ENCODE measurements around the gene SNTA1. TPM values are rescaled to one million over a fixed set of nuclear protein-coding genes. Genes with fewer than 3 reads are reported as not detected.
"Not testable (repeated sequence)": the region's sequence is repeated elsewhere in the genome, so short reads cannot be mapped to it uniquely, and the experiment has no call there.

SNTA1 gene
- 22.3 to 68.1 TPM (median 63.3 TPM) in 3 replicates for total RNA-seq
- long read RNA-seq, transcript SNTA1-201 (8 exons, 2,342 nt), result major isoform, 251 of 296 reads
- long read RNA-seq, partial matches to known transcripts, result 7 of 296 reads
- long read RNA-seq, other reads (novel, unspliced or antisense), result 38 of 296 reads

DNA sequence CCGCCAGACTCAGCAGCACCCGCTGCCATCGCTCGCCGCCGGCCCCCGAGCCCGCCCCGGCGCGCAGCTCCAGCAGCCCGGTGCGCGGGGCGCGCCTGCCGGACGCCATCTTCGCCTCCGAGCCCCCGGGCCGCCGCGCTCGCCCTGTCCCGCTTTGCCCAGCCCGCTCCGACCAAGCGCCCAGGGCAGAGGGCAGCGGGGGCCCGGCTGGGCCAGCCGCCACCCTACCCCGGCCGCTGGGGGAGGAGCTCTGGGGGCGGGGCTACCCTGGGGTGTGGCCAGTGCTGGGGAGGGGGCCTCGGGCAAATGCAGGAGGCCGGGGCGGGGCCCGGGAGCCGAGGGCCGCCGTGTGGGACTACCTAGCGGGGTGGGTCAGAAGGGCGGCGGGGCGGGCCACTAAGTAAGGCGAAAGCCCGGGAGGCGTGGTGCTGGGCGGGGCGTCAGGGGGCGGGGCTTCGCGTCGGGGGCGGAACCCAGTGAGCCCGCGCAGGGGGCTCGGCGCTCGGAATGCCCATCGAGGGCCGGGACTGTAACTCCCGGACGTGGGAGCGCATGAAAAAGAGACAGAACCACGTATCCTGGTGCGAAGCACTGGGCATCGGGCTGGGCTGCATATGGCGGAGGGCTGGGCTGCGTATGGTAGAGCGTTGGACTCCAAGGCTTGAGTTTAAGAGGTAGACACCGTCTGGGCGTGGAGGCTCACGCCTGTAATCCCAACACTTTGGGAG lies at the start of gene SNTA1:
Gene SNTA1, minus strand, starts transcription at position 252 of the 728 bp plus-strand sequence. Its CDS starts 143 bp downstream, at position 109.
- H3K4me3 Mint-ChIP-seq (ENCODE audit: unreplicated experiment), result peak within 1 kb of the TSS; percentile 93

DNA sequence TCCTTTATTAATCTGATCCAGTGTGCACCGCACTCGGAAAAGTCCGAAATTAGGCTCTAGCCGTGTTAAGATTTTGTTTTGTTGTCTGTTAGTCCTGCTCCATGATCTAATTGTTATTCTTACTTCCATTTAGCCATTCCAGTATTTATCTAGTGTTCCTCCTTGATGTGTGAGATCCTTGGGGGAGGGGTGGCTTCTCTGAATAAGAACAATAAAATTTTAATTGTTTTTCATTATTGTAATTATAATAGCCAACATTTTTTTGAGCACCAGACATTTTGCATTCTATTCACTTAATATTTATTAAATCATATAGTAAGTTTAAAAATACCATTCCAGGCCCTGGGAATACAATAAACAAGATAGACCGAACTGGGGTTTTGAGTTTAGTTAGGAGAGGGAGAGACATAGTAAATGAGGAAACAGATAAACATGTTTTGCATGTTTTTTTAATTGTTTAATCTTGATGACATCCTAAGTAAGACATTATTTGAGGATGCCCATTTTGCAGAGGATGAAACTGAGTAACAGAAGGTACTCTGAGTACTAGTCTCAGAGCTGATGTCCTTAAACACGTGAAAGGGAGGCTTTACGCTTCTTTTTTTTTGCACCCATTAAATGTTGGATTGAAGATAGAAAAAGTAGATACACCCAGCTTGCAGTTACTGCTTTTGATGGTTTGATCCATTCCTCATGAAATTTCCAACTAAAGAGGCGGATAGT lies 47.5 kb upstream of the SNTA1 start:
- peak overlapping the region; percentile 89 for H3K27ac Mint-ChIP-seq (ENCODE audit: unreplicated experiment)
- H3K36me3 Mint-ChIP-seq (ENCODE audit: low read depth), result no peaks in the 10 kb centered on the region
- no peak for DNase-seq (ENCODE audit: low spot score)
- peaks cover 14% of the 10 kb centered on the region for H3K4me1 Mint-ChIP-seq (ENCODE audit: low read depth)
- H3K9me3 Mint-ChIP-seq (ENCODE audit: low read depth), result no peaks in the 10 kb centered on the region
- no peaks in the 10 kb centered on the region for H3K27me3 Mint-ChIP-seq (ENCODE audit: low read depth)
- TF ChIP-seq, protein P1, sequence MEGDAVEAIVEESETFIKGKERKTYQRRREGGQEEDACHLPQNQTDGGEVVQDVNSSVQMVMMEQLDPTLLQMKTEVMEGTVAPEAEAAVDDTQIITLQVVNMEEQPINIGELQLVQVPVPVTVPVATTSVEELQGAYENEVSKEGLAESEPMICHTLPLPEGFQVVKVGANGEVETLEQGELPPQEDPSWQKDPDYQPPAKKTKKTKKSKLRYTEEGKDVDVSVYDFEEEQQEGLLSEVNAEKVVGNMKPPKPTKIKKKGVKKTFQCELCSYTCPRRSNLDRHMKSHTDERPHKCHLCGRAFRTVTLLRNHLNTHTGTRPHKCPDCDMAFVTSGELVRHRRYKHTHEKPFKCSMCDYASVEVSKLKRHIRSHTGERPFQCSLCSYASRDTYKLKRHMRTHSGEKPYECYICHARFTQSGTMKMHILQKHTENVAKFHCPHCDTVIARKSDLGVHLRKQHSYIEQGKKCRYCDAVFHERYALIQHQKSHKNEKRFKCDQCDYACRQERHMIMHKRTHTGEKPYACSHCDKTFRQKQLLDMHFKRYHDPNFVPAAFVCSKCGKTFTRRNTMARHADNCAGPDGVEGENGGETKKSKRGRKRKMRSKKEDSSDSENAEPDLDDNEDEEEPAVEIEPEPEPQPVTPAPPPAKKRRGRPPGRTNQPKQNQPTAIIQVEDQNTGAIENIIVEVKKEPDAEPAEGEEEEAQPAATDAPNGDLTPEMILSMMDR (IDR thresholded peaks at IDR 0.05), result no peak
- H3K4me3 Mint-ChIP-seq (ENCODE audit: unreplicated experiment), result peak overlapping the region; percentile 85

More for the DNA sequence above, at the start of gene SNTA1:
- Mint-ChIP-seq H3K4me1 (ENCODE audit: low read depth) (peaks cover 35% of the 10 kb centered on the region), H3K27me3 (ENCODE audit: low read depth) (no peaks in the 10 kb centered on the region), H3K36me3 (ENCODE audit: low read depth) (peaks cover 2% of the 10 kb centered on the region), H3K9me3 (ENCODE audit: low read depth) (peaks cover 3% of the 10 kb centered on the region), H3K27ac (ENCODE audit: unreplicated experiment) (peak within 1 kb of the TSS; percentile 86)
- peak; percentile 95 for DNase-seq (ENCODE audit: low spot score)
- TF ChIP-seq, protein P1 (IDR thresholded peaks at IDR 0.05), result no peak

DNA sequence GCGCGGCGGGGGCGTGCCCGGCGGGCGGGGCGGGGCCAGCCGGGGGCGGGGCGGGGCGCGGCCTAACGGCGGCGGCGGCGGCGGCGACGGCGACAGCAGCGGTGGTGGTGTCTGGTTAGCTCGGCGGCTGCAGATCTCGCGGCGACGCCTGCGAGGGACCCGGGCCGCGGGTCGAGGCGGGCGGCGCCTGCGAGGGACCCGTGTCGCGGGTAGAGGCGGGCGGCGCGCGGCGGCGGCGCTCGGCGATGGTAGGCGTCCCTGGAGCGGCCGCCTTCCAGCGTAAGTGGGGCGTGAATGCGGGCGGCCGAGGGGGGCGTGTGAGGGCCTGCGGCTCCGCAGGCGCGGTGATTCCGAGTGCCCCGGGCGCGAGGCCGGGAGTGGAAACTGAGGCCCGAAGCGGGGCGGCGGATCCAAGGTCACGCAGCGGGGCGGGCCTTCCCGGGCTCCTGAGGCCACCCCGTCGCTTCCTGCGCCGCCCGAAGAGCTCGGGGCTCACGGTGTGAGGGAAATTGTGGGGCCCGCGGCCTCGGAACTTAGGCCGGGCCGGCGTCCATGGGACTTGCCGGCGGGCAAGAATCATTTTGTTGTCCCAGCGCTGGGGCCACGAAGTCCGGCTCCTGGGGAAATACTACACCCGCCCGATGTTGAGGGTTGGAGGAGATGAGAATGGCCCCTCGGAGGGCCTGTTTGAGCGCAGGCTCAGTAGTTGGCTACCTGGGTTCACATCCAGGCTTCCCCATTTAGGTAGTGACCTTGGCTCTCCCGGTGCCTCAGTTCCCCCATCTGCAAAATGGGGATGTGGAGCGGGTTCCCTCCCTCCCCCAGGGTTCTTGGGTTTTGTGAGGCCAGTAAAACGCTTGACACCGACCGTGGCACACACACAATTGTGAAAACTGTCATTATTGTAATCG lies 46.7 kb upstream of the SNTA1 start, which contains the start of gene CBFA2T2:
Gene CBFA2T2, plus strand, starts transcription at position 74 of the 911 bp plus-strand sequence. Its CDS starts 172 bp downstream, at position 246.
- no peak for DNase-seq (ENCODE audit: low spot score)
- H3K9me3 Mint-ChIP-seq (ENCODE audit: low read depth), result no peaks in the 10 kb centered on the region
- H3K27me3 Mint-ChIP-seq (ENCODE audit: low read depth), result no peaks in the 10 kb centered on the region
- TF ChIP-seq, protein P1 (IDR thresholded peaks at IDR 0.05), result peak; percentile 33
- H3K4me1 Mint-ChIP-seq (ENCODE audit: low read depth), result peaks cover 14% of the 10 kb centered on the region
- H3K27ac Mint-ChIP-seq (ENCODE audit: unreplicated experiment), result peak within 1 kb of the TSS; percentile 97
- H3K36me3 Mint-ChIP-seq (ENCODE audit: low read depth), result no peaks in the 10 kb centered on the region
- peak within 1 kb of the TSS; percentile 85 for H3K4me3 Mint-ChIP-seq (ENCODE audit: unreplicated experiment)

DNA sequence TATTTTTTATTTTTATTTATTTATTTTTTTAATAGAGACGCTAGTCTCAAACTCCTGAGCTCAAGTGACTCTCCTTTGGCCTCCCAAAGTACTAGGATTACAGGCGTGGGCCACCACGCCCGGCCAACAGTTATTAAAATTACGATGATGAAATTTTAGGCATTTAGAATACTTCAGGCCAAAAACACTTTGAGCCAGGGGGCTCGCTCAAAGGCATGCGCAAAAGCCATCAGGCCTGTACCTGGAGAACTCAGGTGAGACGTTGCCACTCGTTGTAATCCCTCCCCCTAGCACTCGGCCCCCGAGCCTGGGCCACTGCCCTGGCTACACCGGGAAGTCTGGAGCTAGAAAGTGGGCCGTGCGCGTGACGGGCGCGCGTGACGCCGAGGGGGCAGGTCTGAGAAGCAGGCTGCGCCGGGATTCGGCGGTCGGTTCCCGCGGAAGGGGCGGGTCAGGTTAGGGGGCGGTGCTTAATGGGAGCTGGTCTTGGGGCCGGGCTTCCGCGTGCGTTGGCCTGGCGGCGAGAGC lies 46.0 kb upstream of the SNTA1 start:
- TF ChIP-seq, protein P1 (IDR thresholded peaks at IDR 0.05), result no peak
- peaks cover 14% of the 10 kb centered on the region for H3K4me1 Mint-ChIP-seq (ENCODE audit: low read depth)
- no peaks in the 10 kb centered on the region for H3K9me3 Mint-ChIP-seq (ENCODE audit: low read depth)
- peak overlapping the region; percentile 97 for H3K27ac Mint-ChIP-seq (ENCODE audit: unreplicated experiment)
- no peaks in the 10 kb centered on the region for H3K27me3 Mint-ChIP-seq (ENCODE audit: low read depth)
- DNase-seq (ENCODE audit: low spot score), result peak; percentile 99
- no peaks in the 10 kb centered on the region for H3K36me3 Mint-ChIP-seq (ENCODE audit: low read depth)
- peak overlapping the region; percentile 85 for H3K4me3 Mint-ChIP-seq (ENCODE audit: unreplicated experiment)

DNA sequence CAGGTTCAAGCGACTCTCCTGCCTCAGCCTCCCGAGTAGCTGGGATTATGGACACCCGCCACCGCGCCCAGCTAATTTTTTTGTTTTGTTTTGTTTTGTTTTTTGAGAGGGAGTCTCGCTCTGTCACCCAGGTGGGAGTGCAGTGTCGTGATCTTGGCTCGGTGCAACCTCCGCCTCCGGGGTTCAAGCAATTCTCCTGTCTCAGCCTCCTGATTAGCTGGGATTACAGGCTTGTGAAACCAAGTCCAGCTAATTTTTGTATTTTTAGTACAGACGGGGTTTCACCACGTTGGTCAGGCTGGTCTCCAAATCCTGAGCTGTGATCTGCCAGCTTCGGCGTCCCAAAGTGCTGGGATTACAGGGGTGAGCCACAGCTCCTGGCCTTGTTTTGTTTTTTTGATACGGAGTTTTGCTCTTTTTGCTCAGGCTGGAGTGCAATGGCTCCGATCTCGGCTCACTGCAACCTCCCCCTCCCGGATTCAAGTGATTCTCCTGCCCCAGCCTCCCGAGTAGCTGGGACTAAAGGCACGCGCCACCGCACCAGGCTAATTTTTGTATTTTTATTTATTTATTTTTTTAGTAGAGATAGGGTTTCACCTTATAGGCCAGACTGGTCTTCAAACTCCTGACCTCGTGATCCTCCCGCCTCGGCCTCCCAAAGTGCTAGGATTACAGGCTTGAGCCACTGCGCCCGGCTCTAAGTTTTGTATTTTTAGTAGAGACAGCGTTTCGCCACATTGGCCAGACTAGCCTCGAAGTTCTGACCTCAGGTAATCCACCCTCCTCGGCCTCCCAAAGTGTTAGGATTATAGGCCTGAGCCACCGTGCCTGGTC lies 45.3 kb upstream of the SNTA1 start:
- H3K9me3 Mint-ChIP-seq (ENCODE audit: low read depth); H3K36me3 Mint-ChIP-seq (ENCODE audit: low read depth); H3K27me3 Mint-ChIP-seq (ENCODE audit: low read depth); DNase-seq (ENCODE audit: low spot score): not testable (repeated sequence)
- peak overlapping the region; percentile 82 for H3K27ac Mint-ChIP-seq (ENCODE audit: unreplicated experiment)
- H3K4me3 Mint-ChIP-seq (ENCODE audit: unreplicated experiment), result peak overlapping the region; percentile 85
- peaks cover 14% of the 10 kb centered on the region for H3K4me1 Mint-ChIP-seq (ENCODE audit: low read depth)

All from chondrocyte (in vitro differentiated cells).